HG02885 (cell line): ENCODE results near the gene ATP8B1.
"Not testable (repeated sequence)": the region's sequence is repeated elsewhere in the genome, so short reads cannot be mapped to it uniquely, and the experiment has no call there.

Source experiments
- ATAC-seq: cut with Tn5 transposase; IDR thresholded peaks from one replicate; pipeline ENCODE4 v1.9.1; 2021; ENCODE audit warnings: mild to moderate bottlenecking; ENCODE audit not compliant: unreplicated experiment, poor library complexity

The ATP8B1 gene

DNA sequence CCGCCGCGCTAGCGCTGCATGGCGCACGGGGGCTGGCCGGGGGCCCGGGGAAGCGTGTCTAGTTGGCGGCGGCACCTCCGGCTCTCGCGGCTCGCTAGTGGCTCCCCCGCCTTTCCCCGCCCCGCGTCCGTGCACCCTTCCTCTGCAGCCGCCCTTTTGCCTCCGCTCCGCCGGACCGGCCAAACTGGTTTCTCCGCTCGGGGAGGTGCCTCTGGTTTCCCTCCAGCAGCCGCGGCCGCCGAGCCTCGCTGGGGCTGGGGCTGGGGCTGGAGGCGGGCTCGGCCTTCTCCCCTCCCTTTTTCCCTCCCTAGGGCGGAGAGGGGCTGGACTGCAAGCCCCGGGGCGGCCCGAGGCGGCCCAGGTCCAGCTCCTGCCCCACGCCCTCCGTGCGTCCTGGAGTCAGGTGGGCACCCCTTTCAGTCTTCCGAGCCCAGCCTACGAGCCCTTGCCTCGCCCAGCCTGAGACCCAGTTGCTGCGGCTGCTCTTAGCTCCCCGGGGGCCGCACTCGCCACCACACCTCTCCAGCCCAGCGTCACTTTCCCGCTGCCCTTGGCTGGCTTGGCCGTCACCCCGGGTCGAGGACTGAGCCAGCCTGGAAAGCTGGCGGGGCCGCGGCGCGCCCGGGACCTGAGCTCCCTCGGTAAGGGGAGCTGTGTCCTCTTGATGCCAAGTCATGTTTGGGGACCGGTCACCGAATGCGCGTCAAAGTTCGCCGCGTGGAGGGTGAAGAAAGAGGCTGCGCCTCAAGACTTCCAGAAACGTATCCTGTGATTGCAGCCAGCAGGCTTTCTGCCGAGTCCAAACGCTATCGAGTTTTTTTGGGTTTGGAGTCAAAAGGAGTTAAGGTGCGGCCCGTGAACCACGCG is at the start of gene ATP8B1:
TSS of gene ATP8B1 (minus strand) at position 213 of the 867 bp plus-strand sequence. CDS start 71,508 bp downstream, outside the sequence.
- ATAC-seq, result peak; percentile 64

DNA sequence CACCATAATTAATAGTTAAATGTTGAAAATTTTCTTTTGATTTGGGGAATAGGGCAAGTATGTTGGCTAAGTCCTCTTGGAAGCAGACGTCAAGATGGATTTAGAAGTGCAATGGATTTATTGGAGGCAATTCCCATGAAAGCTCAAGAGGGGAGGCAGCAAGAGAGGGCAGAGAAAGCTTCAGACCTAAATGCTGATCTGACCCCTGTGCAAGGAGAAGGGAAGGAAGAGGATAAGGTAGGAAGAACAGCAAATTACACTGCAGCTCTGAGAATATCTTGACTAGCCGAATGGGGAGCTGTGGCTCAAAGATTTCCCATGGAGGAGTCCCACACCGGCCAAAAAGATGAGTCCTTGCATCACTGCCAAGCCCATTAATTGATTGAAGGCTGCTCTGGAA is 46.9 kb upstream of the ATP8B1 start:
- no peak for ATAC-seq

DNA sequence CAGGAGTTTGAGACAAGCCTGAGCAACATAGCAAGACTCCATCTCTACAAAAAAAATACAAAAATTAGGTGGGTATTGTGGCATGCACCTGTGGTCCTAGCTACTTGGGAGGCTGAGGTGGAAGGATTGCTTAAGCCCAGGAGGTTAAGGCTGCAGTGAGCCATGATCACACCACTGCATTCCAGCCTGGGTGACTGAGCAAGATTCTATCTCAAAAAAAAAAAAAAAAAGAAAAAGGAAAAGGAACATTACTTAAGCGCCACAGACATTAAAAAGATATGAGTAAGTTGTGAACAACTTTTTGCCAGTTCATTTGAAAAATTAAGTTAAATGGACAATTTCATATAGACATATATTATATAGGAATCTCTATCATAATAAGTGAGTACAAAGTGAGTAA is 45.3 kb upstream of the ATP8B1 start:
- not testable (repeated sequence) for ATAC-seq

DNA sequence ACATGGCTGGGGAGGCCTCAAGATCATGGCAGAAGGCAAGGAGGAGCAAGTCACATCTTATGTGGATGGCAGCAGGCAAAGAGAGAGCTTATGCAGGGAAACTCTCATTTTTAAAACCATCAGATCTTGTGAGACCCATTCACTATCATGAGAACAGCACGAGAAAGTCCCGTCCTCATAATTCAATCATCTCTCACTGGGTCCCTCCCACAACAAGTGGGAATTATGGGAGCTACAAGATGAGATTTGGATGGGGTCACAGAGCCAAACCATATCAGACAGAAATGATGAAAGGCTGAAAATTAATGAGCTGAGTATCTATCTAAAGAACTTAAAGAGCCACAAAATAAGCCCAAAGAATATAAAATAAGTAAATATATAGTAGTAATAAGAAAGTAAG is 44.3 kb upstream of the ATP8B1 start:
- not testable (repeated sequence) for ATAC-seq

DNA sequence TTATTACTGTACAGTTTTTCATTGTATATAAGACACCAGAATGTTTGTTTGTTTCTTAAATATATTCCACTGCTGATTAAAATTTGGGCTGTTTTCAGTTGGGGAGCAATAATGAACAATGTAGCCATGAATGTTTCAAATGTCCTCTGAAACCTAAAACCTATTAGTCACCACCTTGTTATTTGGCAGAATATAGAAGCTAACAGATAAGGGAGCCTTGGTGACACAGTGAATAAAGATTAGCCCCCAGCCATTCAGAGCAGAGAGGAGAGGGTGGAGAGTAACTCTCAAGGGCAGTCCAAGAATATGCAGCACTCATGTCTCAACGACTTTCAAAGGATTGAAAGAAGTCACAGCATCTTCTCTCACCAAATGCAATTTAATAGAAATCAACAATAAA is 43.1 kb upstream of the ATP8B1 start:
- no peak for ATAC-seq

DNA sequence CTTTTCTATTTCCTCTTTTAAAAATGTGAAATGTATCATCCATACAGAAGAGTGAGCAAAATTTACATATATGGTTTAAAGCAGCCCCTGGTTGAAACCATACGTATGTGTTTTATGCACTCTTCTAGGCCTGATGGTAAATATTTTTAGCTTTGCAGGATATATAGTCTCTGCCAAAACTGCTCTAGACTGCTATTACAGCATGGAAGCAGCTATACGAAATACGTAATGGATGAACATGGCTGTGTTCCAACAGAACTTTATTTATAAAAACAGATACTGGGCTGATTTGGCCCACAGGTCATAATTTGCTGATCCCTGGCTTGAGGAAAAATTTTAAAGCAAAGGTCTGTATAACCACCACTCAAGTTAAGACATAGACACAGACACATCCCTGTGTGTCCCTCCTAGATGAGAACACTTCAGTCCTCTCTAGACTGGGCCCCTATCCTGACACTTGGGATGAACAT is 42.5 kb upstream of the ATP8B1 start:
- ATAC-seq, result no peak

DNA sequence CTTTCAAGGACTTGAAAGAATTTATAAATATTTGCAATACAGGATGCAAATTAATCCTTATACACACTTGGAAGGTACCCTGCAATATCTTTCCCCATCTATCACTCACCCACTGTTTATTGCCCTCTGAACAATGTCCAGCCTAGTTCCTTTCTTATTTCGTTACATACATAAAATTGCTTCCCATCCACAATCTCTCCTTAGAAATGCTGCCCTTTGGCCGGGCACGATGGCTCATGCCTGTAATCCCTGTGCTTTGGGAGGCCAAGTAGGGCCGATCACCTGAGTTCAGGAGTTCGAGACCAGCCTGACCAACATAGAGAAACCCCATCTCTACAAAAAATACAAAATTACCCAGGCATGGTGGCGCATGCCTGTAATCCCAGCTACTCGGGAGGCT is 41.2 kb upstream of the ATP8B1 start:
- no peak for ATAC-seq

DNA sequence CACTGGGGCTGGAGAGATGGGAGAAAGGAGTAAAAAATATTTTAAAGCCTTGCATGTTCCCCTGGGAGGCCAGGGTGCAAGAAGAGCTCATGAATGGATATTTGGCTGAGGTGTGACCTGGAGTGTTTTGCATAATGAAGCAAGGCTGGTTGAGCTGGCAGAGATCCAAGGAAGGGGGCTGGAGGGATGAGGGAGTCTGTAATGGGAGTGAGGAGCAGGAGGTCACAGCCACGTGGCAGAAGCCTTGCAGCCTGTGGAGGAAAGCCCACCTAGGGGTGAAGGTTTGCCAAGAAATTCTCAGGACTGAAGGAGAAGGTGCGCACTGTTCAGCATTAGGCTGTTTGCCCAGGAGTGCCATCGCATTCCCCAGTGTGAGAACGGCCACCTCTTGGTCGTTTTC is 40.3 kb upstream of the ATP8B1 start:
- ATAC-seq, result no peak

DNA sequence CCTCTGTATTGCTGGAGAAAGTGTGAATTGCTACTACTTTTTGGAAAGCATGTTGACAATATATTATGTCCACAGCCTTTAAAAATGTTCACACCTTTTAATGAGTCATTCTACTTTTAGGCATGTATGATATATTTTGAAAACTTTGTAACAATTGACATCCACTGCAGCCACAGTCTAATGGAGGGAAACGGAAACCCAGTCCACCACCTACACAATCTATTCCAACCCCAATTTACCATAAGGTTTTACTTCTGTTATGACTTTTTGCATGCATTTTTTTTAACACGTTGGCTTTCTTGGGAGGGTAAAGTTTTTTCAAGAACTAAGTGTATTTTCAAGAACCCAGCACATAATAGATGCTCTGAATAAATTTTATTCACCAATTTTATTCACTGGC is 38.5 kb upstream of the ATP8B1 start:
- ATAC-seq, result peak; percentile 53

DNA sequence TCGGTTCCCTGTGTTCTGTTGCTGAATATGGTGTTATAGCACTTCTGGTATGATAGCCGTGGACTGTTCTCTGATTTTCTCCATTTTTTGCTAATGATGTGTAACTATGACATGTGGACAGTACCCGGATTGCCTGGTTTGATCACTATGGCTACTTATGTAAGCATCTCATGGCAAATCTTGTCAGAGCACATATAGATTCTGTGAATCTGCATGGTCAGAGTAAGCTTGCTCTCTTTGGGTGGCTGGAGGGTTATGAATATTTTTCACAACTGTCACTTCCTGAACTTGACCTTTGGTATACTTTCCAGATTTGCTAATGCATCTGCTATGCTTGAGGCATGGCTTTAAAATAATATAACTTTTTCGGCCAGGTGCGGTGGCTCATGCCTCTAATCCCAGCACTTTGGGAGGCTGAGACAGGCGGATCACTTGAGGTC is 36.8 kb upstream of the ATP8B1 start:
- no peak for ATAC-seq

DNA sequence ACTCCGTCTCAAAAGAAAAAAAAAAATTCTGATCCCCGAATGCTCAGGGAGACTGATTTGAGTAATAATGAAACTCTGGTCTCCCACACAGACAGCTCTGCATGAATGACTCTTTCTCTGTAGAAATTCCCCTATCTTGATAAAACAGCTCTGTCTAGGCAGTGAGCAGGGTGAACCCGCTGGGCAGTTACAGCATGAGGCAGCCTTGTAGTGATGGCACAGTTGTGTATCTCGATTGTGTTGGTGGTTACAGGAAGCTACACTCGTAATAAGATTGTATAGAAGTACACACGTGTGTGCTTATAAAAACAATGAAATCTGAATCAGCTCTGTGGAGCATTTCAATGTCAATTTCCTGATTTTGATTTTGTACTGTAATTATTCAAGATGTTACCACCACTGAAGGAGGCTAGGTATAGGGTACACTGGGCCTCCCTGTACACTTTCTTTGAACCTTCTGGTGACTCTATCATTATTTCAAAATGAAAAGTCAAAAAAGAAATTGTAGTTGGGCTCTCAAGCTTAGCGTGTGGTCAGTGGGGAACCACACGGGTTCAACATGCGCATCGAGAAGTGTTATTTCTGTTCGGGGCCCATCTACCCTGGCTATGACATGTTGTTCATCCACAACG is 34.9 kb upstream of the ATP8B1 start:
- peak; percentile 83 for ATAC-seq

DNA sequence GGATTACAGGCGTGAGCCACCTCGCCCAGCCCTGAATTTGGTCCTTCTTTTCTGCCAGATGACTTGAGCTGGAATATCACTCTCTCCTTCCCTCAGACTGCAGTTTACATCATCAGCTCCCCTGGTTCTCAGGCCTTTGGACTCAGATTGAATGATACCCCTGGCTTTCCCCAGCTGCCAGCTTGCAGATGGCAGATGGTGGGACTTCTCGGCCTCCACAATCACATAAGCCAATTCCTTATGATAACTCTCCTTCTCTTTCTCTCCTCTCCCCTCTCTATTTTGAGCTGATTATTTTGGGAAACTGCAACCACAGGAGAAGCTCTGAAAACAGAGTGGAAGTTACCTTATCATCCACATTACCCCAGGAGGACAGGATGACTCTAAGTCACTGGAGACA is 33.4 kb upstream of the ATP8B1 start:
- no peak for ATAC-seq

DNA sequence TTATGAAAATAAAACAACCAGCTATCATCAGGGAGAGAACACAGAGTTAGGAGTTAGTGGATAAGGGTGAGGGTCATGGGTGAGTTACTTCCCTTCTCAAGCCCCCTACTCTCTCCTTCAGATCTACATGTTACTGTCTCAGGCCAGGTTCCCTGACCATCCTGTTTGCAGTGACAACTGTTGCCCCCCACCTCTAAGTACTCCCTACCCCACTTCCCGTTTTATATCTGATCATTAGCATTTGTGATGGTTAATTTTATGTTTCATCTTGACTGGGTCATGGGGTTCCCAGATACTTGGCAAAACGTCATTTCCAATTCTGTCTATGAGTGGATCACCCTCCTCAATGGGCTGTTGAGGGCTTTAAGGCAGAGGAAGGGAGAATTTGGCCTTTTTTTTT is 32.8 kb upstream of the ATP8B1 start:
- no peak for ATAC-seq

DNA sequence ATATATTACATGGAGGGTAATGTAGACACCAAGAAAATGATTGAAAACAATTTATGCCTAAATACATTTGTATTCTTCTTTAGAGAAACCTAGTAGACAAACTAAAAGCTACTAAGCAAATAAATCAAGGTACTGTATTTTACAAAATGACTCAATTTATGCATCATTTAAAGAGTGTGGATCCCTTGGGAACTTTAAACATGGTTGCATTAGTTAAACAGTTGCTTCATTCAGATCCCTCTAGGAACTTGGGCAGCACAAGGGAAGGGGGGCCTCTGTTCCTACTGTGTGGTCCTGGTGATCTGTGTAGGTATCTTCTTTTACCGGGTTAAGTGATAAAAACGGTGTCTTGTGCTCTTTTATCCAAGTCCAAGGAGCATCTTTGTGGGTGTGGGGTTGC is 31.5 kb upstream of the ATP8B1 start:
- ATAC-seq, result no peak

DNA sequence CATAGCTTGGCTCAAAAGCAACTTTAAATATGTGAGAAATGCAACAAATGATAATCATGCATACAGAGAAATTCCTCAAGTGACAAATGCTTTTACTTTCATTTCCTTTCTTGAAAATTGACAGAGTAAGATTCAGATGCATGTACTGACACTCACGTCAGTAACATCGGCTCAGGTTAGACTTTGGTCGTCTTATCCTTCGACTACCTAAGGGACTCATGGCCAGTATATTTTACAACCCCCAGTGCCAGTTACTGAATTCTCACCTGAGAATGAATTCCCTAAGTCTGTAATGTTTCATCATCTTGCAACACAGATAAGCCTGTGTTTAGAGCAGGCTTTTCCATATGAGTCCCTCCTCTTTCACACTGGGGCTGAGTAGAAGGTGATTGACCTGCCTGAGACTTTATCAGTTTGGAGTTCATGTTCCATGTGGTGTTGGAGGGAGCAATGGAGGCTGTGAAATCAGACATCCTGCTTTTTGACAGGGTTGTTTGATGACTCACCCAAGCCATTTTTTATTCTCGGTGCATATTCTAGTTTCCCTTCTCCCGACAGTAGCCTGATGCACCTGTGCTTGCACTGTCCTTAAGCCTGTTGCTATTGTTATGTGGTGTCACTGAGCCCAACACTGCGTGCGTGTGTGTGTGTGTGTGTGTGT is 30.5 kb upstream of the ATP8B1 start:
- ATAC-seq, result peak; percentile 42

DNA sequence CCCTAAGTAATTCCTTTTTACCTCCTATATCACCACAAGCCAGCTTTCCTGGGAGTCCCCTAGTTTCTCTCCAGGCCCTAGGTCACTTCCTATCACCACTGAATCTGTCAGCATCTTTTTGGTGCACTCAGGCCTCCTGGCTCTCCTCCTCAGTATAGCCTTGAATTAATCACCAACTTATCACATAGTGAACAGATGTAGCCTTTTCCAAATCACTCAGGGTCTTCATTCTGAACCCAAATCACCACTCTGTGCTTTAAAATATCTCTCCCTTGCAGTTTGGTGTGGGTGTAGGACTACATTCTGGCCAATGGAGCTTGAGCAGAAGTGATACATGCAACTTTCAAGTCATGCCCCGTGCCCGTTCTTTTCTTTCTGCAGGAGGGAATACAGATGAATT is 29.6 kb upstream of the ATP8B1 start:
- ATAC-seq, result no peak

DNA sequence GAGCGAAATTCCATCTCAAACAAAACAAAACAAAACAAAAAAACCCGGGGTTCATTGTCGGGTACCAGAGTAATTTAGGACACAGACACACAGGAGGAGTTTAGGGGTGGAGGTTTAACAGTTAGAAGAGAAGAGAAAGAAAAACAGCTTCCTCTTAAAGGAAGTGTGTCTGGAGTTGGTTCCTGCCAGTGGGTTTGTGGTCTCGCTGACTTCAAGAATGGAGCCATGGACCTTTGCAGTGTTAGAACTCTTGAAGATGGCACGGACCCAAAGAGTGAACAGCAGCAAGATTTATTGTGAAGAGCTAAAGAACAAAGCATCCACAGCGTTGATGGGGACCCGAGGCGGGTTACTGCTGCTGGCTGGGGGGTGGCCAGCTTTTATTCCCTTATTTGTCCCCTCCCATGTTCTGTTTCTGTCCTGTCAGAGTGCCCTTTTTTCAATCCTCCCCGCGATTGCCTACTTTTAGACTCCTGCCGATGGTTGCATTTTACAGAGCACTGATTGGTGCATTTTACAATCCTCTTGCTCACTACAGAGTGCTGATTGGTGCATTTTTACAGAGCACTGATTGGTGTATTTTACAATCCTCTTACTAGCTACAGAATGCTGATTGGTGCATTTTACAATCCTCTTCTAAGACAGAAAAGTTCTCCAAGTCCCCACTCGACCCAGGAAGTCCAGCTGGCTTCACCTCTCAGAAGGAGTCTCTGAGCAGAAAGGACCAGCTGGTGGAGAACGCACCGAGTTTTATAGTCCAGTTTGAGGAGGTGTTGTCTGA is 28.7 kb upstream of the ATP8B1 start:
- ATAC-seq, result no peak

DNA sequence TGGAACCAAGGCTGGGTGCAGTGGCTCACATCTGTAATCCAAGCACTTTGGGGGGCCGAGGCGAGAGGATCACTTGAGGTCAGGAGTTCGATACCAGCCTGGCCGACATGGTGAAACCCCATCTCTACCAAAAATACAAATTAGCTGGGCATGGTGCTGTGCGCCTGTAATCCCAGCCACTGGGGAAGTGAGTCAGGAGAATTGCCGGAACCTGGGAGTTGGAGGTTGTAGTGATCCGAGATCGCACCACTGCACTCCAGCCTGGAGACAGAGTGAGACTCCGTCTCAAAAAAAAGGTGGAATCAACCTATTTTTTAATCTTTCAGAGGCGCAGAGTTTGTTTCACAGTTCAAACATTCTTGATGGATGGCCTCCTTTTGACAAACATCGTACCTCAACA is 24.5 kb upstream of the ATP8B1 start:
- ATAC-seq, result no peak

DNA sequence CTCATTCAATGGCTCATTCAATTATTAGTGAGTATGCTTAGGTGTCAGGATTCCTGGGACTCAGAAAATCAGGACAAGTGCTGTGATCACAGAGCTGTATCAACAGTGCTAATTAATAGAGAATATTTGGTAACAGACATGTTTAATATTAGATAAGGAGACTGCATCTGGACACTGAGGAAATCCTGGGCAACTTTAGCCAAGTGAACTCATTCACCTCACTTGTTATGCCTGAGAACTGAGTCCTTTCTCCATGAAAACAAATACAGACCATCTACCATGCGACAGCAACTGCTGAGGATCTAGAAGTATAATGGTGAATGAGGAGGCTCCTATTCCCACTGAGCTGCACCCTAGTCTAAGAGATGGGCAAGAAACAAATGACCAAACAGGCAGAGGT is 23.1 kb upstream of the ATP8B1 start:
- ATAC-seq, result no peak

DNA sequence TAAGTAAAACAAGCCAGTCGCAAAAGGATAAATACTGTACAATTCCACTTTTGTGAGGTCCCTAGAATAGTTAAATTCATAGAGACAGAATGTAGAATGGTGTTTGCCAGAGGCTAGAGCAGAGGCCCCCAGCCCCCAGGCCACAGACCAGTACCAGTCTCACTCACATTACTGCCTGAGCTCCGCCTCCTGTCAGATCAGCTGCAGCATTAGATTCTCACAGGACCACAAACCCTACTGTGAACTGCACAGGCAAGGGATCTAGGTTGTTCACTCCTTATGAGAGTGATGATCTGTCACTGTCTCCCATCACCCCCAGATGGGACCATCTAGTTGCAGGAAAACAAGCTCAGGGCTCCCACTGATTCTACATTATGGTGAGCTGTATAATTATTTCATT is 17.5 kb upstream of the ATP8B1 start:
- ATAC-seq, result not testable (repeated sequence)
